ENCODE results near the gene FAM20B. TPM values are rescaled to one million over a fixed set of nuclear protein-coding genes. Genes with fewer than 3 reads are reported as not detected.

Gene FAM20B
- total and polyA plus RNA-seq, 5 donors from 2014 or later: 4.2 to 14.1 (median 8.1) TPM

- H3K27ac ChIP-seq (ENCODE audit: insufficient read depth, low read length, poor library complexity, severe bottlenecking): no peak overlapping the region
- no peak for DNase-seq
- H3K27me3 ChIP-seq (ENCODE audit: control insufficient read depth, insufficient read depth, low read length): no peaks in the 10 kb centered on the region
- no peaks in the 10 kb centered on the region for H3K27me3 Mint-ChIP-seq
- H3K27ac Mint-ChIP-seq: no peak overlapping the region
- ATAC-seq (ENCODE audit: low read depth in 2 of 2): no peak
- peaks cover 25% of the 10 kb centered on the region for H3K36me3 Mint-ChIP-seq
- H3K9me3 Mint-ChIP-seq: no peaks in the 10 kb centered on the region
- H3K36me3 ChIP-seq (ENCODE audit: control insufficient read depth, insufficient read depth, low read length): no peaks in the 10 kb centered on the region
- H3K9me3 ChIP-seq (ENCODE audit: control insufficient read depth in 2 of 2, low read length in 2 of 2): no peaks in the 10 kb centered on the region
- peaks cover under 1% of the 10 kb centered on the region for H3K4me1 ChIP-seq (ENCODE audit: control insufficient read depth, insufficient read depth, low read length, poor library complexity, severe bottlenecking)
- peaks cover 5 to 11% (median 10%) of the 10 kb centered on the region in 4 donors for H3K4me1 Mint-ChIP-seq
- H3K4me3 ChIP-seq (ENCODE audit: low read depth, low read length): no peak overlapping the region
- no peak overlapping the region for H3K4me3 Mint-ChIP-seq
Observed at GRCh38 chr1:179043907-179044306, 18.2 kb downstream of the FAM20B start.

GRCh38 chr1:179046808-179047635, 21.3 kb downstream of the FAM20B start:
- no peaks in the 10 kb centered on the region for H3K9me3 Mint-ChIP-seq
- Histone ChIP-seq H3K4me3 (ENCODE audit: low read depth, low read length) (no peak overlapping the region), H3K9me3 (ENCODE audit: control insufficient read depth in 2 of 2, low read length in 2 of 2) (no peaks in the 10 kb centered on the region), H3K36me3 (ENCODE audit: control insufficient read depth, insufficient read depth, low read length) (no peaks in the 10 kb centered on the region), H3K27me3 (ENCODE audit: control insufficient read depth, insufficient read depth, low read length) (no peaks in the 10 kb centered on the region), H3K27ac (ENCODE audit: insufficient read depth, low read length, poor library complexity, severe bottlenecking) (no peak overlapping the region), H3K4me1 (ENCODE audit: control insufficient read depth, insufficient read depth, low read length, poor library complexity, severe bottlenecking) (no peaks in the 10 kb centered on the region)
- H3K27me3 Mint-ChIP-seq: no peaks in the 10 kb centered on the region
- no peak overlapping the region for H3K4me3 Mint-ChIP-seq
- no peak for DNase-seq
- peak overlapping the region in 1 of 3 donors; percentile 36 for H3K27ac Mint-ChIP-seq
- peaks cover 0 to 9% (median 6%) of the 10 kb centered on the region in 4 donors for H3K4me1 Mint-ChIP-seq
- ATAC-seq (ENCODE audit: low read depth in 2 of 2): no peak
- peaks cover 20% of the 10 kb centered on the region for H3K36me3 Mint-ChIP-seq

DNA sequence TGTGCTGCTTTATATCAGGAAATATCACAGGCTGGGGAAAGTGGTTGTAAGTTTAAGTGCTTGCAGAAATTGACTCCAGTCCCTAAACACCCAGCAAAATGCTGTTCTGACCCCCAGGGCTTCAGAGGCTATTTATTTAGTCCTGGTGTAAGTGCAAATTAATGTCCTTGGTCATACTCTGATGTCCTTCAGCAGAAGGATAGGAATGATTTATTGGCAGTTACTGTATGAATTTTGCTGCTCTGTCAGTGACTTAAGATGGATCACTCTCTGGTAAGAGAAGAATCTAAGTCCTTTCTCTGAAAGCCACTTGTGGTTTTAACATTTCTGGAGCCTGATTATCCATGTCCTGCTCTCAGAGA, 21.9 kb downstream of the FAM20B start:
- Histone ChIP-seq H3K9me3 (ENCODE audit: control insufficient read depth in 2 of 2, low read length in 2 of 2) (no peaks in the 10 kb centered on the region), H3K4me3 (ENCODE audit: low read depth, low read length) (no peak overlapping the region), H3K36me3 (ENCODE audit: control insufficient read depth, insufficient read depth, low read length) (no peaks in the 10 kb centered on the region), H3K27me3 (ENCODE audit: control insufficient read depth, insufficient read depth, low read length) (no peaks in the 10 kb centered on the region), H3K27ac (ENCODE audit: insufficient read depth, low read length, poor library complexity, severe bottlenecking) (no peak overlapping the region), H3K4me1 (ENCODE audit: control insufficient read depth, insufficient read depth, low read length, poor library complexity, severe bottlenecking) (no peaks in the 10 kb centered on the region)
- Mint-ChIP-seq H3K9me3 (no peaks in the 10 kb centered on the region), H3K27me3 (no peaks in the 10 kb centered on the region), H3K4me1 (peaks cover 0 to 9% (median 6%) of the 10 kb centered on the region in 4 donors), H3K27ac (no peak overlapping the region), H3K36me3 (peaks cover 20% of the 10 kb centered on the region), H3K4me3 (no peak overlapping the region)
- ATAC-seq (ENCODE audit: low read depth in 2 of 2) (no peak), DNase-seq (no peak)

DNA sequence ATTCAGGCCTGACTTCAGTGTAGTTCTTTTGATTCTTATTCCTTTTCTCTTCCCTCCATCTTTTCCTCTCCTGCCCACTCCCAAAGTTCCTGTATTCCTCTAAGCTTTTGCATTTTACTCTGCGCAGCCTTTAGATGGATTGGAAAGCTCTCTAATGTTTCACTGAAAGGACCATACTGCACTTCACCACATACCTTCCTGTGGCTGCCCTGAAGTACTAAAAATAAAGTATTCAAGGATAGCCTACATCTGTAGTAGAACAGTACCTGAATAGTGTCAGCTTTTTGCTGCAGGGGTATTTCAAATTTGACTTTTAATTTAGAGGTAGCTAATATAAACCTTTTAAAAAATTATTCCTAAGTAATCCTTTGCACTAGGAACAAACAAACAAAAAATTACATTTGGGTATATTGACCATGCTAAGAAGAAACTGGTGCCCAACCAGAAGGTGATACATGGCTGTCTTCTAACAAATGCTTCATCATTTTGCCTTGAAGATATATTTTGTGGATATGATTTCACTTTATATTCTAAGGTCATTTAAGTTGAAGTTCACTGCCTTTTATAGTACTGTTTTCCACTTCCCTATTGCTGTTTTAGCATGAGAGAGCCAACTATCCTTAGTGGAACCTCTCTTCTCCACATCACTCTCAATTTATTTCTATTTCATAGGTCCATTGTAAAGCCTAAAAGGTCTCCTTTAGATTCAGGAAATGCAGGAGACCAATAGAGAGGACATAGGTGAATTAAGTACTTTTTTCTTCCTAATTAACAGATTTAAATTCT, 22.8 kb downstream of the FAM20B start:
- H3K36me3 ChIP-seq (ENCODE audit: control insufficient read depth, insufficient read depth, low read length): no peaks in the 10 kb centered on the region
- no peaks in the 10 kb centered on the region for H3K9me3 Mint-ChIP-seq
- ATAC-seq (ENCODE audit: low read depth in 2 of 2): no peak
- H3K27ac ChIP-seq (ENCODE audit: insufficient read depth, low read length, poor library complexity, severe bottlenecking): no peak overlapping the region
- H3K4me1 Mint-ChIP-seq: peaks cover 0 to 9% (median 6%) of the 10 kb centered on the region in 4 donors
- DNase-seq: no peak
- H3K4me3 ChIP-seq (ENCODE audit: low read depth, low read length): no peak overlapping the region
- H3K4me1 ChIP-seq (ENCODE audit: control insufficient read depth, insufficient read depth, low read length, poor library complexity, severe bottlenecking): no peaks in the 10 kb centered on the region
- H3K27me3 ChIP-seq (ENCODE audit: control insufficient read depth, insufficient read depth, low read length): no peaks in the 10 kb centered on the region
- H3K36me3 Mint-ChIP-seq: peaks cover 17% of the 10 kb centered on the region
- H3K27ac Mint-ChIP-seq: peak overlapping the region in 1 of 3 donors; percentile 85
- no peak overlapping the region for H3K4me3 Mint-ChIP-seq
- H3K9me3 ChIP-seq (ENCODE audit: control insufficient read depth in 2 of 2, low read length in 2 of 2): no peaks in the 10 kb centered on the region
- H3K27me3 Mint-ChIP-seq: no peaks in the 10 kb centered on the region

- Mint-ChIP-seq H3K36me3 (peaks cover 29% of the 10 kb centered on the region), H3K9me3 (peaks cover 0 to 8% (median 0%) of the 10 kb centered on the region in 7 donors), H3K27me3 (no peaks in the 10 kb centered on the region), H3K4me3 (no peak overlapping the region), H3K27ac (no peak overlapping the region), H3K4me1 (peaks cover 0 to 11% (median 5%) of the 10 kb centered on the region in 4 donors)
- Histone ChIP-seq H3K9me3 (ENCODE audit: control insufficient read depth in 2 of 2, low read length in 2 of 2) (no peaks in the 10 kb centered on the region), H3K4me1 (ENCODE audit: control insufficient read depth, insufficient read depth, low read length, poor library complexity, severe bottlenecking) (no peaks in the 10 kb centered on the region), H3K36me3 (ENCODE audit: control insufficient read depth, insufficient read depth, low read length) (peaks cover 15% of the 10 kb centered on the region), H3K27ac (ENCODE audit: insufficient read depth, low read length, poor library complexity, severe bottlenecking) (no peak overlapping the region), H3K27me3 (ENCODE audit: control insufficient read depth, insufficient read depth, low read length) (no peaks in the 10 kb centered on the region), H3K4me3 (ENCODE audit: low read depth, low read length) (no peak overlapping the region)
- no peak for DNase-seq
- ATAC-seq (ENCODE audit: low read depth in 2 of 2): no peak
Observed at GRCh38 chr1:179052776-179053175, 27.1 kb downstream of the FAM20B start.

- peaks cover 0 to 8% (median 0%) of the 10 kb centered on the region in 7 donors for H3K9me3 Mint-ChIP-seq
- H3K4me3 Mint-ChIP-seq: no peak overlapping the region
- no peak overlapping the region for H3K4me3 ChIP-seq (ENCODE audit: low read depth, low read length)
- peaks cover 0 to 14% (median 5%) of the 10 kb centered on the region in 4 donors for H3K4me1 Mint-ChIP-seq
- ATAC-seq (ENCODE audit: low read depth in 2 of 2) (no peak), DNase-seq (no peak)
- H3K9me3 ChIP-seq (ENCODE audit: control insufficient read depth in 2 of 2, low read length in 2 of 2): no peaks in the 10 kb centered on the region
- H3K27ac Mint-ChIP-seq: no peak overlapping the region
- peaks cover 15% of the 10 kb centered on the region for H3K36me3 ChIP-seq (ENCODE audit: control insufficient read depth, insufficient read depth, low read length)
- H3K4me1 ChIP-seq (ENCODE audit: control insufficient read depth, insufficient read depth, low read length, poor library complexity, severe bottlenecking): no peaks in the 10 kb centered on the region
- no peaks in the 10 kb centered on the region for H3K27me3 ChIP-seq (ENCODE audit: control insufficient read depth, insufficient read depth, low read length)
- no peak overlapping the region for H3K27ac ChIP-seq (ENCODE audit: insufficient read depth, low read length, poor library complexity, severe bottlenecking)
- H3K27me3 Mint-ChIP-seq: no peaks in the 10 kb centered on the region
- peaks cover 33% of the 10 kb centered on the region for H3K36me3 Mint-ChIP-seq
Observed at GRCh38 chr1:179053486-179053885, 27.8 kb downstream of the FAM20B start.

DNA sequence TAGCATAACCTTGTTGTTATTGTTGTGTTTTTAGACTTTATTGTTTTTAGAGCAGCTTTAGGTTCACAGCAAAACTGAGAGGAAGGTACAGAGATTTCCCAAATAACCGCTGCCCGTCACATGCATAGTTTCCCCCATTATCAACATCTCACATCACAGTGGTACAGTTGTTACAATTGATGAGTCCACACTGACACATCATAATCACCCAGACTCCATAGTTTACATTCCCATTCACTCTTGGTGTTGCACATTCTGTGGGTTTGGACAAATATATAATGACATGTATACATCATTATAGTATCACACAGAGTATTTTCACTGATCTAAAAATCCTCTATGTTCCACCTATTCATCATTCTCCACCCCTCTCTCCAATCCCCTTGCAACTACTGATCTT, 30.2 kb downstream of the FAM20B start:
- H3K36me3 ChIP-seq (ENCODE audit: control insufficient read depth, insufficient read depth, low read length): peaks cover 17% of the 10 kb centered on the region
- no peak overlapping the region for H3K4me3 Mint-ChIP-seq
- H3K27me3 ChIP-seq (ENCODE audit: control insufficient read depth, insufficient read depth, low read length): no peaks in the 10 kb centered on the region
- H3K27me3 Mint-ChIP-seq: no peaks in the 10 kb centered on the region
- no peaks in the 10 kb centered on the region for H3K9me3 ChIP-seq (ENCODE audit: control insufficient read depth in 2 of 2, low read length in 2 of 2)
- H3K27ac Mint-ChIP-seq: no peak overlapping the region
- no peaks in the 10 kb centered on the region for H3K4me1 ChIP-seq (ENCODE audit: control insufficient read depth, insufficient read depth, low read length, poor library complexity, severe bottlenecking)
- ATAC-seq (ENCODE audit: low read depth in 2 of 2) (no peak), DNase-seq (no peak)
- H3K36me3 Mint-ChIP-seq: peaks cover 41% of the 10 kb centered on the region
- no peak overlapping the region for H3K27ac ChIP-seq (ENCODE audit: insufficient read depth, low read length, poor library complexity, severe bottlenecking)
- peaks cover 0 to 19% (median 4%) of the 10 kb centered on the region in 4 donors for H3K4me1 Mint-ChIP-seq
- no peak overlapping the region for H3K4me3 ChIP-seq (ENCODE audit: low read depth, low read length)
- peaks cover 0 to 8% (median 0%) of the 10 kb centered on the region in 7 donors for H3K9me3 Mint-ChIP-seq
